Tibial nerve (tissue), 4 donors: ENCODE measurements around the gene SAP30L. TPM values are rescaled to one million over a fixed set of nuclear protein-coding genes. Genes with fewer than 3 reads are reported as not detected.

Source experiments
- DNase-seq, 2 donors: peaks; one replicate each; pipeline ENCODE4 v3.0.0-alpha.2; 2019; ENCODE audit warnings: low spot score in 2 of 2
- H3K27ac ChIP-seq, 4 donors: fragments of 200-600 bp; sonication (generic) in 3 of 4; one replicate each; pipeline ENCODE4 v1.5.1; 2017 to 2019; ENCODE audit warnings: mild to moderate bottlenecking in 1 of 4
- H3K27me3 ChIP-seq, 2 donors: fragments of 200-600 bp; sonication (generic) in 1 of 2; one replicate each; pipeline versions ENCODE4 v1.5.1 to v1.6.0; 2017 to 2019
- H3K36me3 ChIP-seq, 3 donors: fragments of 200-600 bp; sonication (generic); one replicate each; pipeline ENCODE4 v1.5.1; 2018 to 2019
- H3K4me1 ChIP-seq, 4 donors: fragments of 200-600 bp; sonication (generic) in 3 of 4; one replicate each; pipeline ENCODE4 v1.5.1; 2017 to 2019
- H3K4me3 ChIP-seq, 4 donors: fragments of 200-600 bp; sonication (generic) in 3 of 4; one replicate each; pipeline ENCODE4 v1.5.1; 2017 to 2019; ENCODE audit warnings: mild to moderate bottlenecking in 1 of 4, moderate library complexity in 1 of 4
- H3K9me3 ChIP-seq, 4 donors: fragments of 200-600 bp; sonication (generic) in 3 of 4; one replicate each; pipeline ENCODE4 v1.5.1; 2017 to 2019
- CTCF ChIP-seq, 5 experiments: fragments of 200-600 bp in 3 of 5; fragments of 450-650 bp in 2 of 5; sonication (generic) in 3 of 5; IDR thresholded peaks; one replicate each; pipeline ENCODE4 v1.5.1; 2016 to 2019; ENCODE audit warnings: antibody characterized with exemption in 5 of 5, mild to moderate bottlenecking in 3 of 5, moderate library complexity in 2 of 5
- EP300 ChIP-seq, 2 donors: sonication (generic); formaldehyde crosslinking; IDR thresholded peaks; one replicate each; pipeline ENCODE4 v1.6.1; 2017; ENCODE audit warnings: antibody characterized with exemption in 2 of 2, mild to moderate bottlenecking in 1 of 2
- POLR2A ChIP-seq, 2 donors: fragments of 450-650 bp; IDR thresholded peaks; one replicate each; pipeline ENCODE4 v1.6.1; 2017; ENCODE audit warnings: antibody characterized with exemption in 2 of 2, mild to moderate bottlenecking in 2 of 2, moderate library complexity in 2 of 2
- WGBS, 2 donors: methylation state at CpG; one replicate each; pipeline ENCODE4 v1.1.5; 2018; 5-methylcytosine and 5-hydroxymethylcytosine counted together
- total RNA-seq, 4 donors: library from RNA; depleted of rRNA; stranded (reverse); fragments of >200 nt; gene quantifications; one replicate each; pipeline ENCODE4 v1.1.0, GENCODE V29; 2016

SAP30L gene
- total RNA-seq, 4 donors from 2014 or later: 30.0 to 60.5 (median 38.6) TPM

DNA sequence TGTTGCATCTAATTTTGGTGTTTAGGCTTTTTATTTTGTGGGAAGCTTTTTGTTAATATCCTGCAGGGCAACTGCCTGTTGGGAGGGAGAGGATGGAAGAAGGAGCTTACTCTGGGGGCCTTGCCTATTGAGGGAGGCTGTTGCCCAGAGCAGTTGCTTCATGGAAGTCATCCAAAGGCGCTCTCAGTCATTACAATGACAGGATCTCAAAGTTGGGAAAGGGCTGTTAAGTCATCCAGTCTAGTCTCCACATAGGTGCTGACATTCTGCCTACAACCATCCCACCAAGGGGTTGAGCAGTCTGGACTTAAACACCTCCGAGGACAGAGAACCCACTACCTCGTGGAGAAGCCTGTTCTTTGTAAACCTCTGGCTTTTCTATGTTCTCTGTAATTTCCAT lies 13.2 kb downstream of the SAP30L start:
- 71 to 77% methylated on average over 3 of the region's 3 CpGs for WGBS, 2 donors
- DNase-seq: no peak
- H3K9me3 ChIP-seq: no peaks in the 10 kb centered on the region
- H3K27ac ChIP-seq: no peak overlapping the region
- H3K36me3 ChIP-seq: peaks cover 0 to 80% (median 3%) of the 10 kb centered on the region in 3 donors
- no peaks in the 10 kb centered on the region for H3K4me1 ChIP-seq
- no peak overlapping the region for H3K4me3 ChIP-seq
- no peaks in the 10 kb centered on the region for H3K27me3 ChIP-seq
- TF ChIP-seq EP300 (IDR thresholded peaks at IDR 0.05): no peak

GRCh38 chr5:154460172-154460571 lies 14.4 kb downstream of the SAP30L start:
- 91 to 92% methylated on average over 4 of the region's 4 CpGs for WGBS, 2 donors

GRCh38 chr5:154461531-154461930 lies 15.7 kb downstream of the SAP30L start:
- DNase-seq: no peak
- WGBS, 2 donors: 59 to 75% methylated on average over 6 of the region's 6 CpGs
- no peaks in the 10 kb centered on the region for H3K9me3 ChIP-seq

More at GRCh38 chr5:154460172-154460571, 14.4 kb downstream of the SAP30L start:
- Histone ChIP-seq H3K27me3 (no peaks in the 10 kb centered on the region), H3K36me3 (peaks cover 0 to 68% (median 3%) of the 10 kb centered on the region in 3 donors), H3K4me1 (no peaks in the 10 kb centered on the region), H3K27ac (no peak overlapping the region), H3K9me3 (no peaks in the 10 kb centered on the region), H3K4me3 (no peak overlapping the region)
- DNase-seq: no peak
- no peak for TF ChIP-seq POLR2A (IDR thresholded peaks at IDR 0.05)
- no peak for TF ChIP-seq EP300 (IDR thresholded peaks at IDR 0.05)
- no peak for TF ChIP-seq CTCF (IDR thresholded peaks at IDR 0.05)

DNA sequence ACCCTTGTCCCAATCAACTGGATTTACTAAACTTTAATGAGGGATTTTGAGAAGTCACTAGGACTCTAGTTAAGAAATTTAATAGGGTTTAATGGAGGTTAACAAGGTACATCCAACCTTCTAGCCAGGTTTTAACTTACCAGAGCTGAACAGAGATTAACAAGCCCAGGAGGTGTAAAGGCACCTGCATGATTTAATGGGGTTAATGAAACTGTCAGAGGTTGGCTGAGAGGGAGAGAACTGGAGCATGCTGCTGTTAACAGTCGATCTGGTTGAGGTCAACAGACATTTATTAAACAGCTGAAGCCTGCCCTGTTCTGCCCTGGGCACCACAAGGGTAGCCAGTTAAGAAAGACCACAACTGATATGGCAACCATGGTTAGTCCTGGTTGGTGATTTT lies 18.6 kb downstream of the SAP30L start:
- no peak overlapping the region for H3K4me3 ChIP-seq
- 30 to 45% methylated on average over 1 of the region's 1 CpG for WGBS, 2 donors
- TF ChIP-seq POLR2A (IDR thresholded peaks at IDR 0.05) (no peak), EP300 (IDR thresholded peaks at IDR 0.05) (no peak), CTCF (IDR thresholded peaks at IDR 0.05) (no peak)
- no peaks in the 10 kb centered on the region for H3K4me1 ChIP-seq
- no peak overlapping the region for H3K27ac ChIP-seq
- H3K9me3 ChIP-seq: no peaks in the 10 kb centered on the region
- no peak for DNase-seq
- H3K27me3 ChIP-seq: peaks cover 0 to 11% of the 10 kb centered on the region in 2 donors
- peaks cover 0 to 26% (median 0%) of the 10 kb centered on the region in 3 donors for H3K36me3 ChIP-seq

More at GRCh38 chr5:154461531-154461930, 15.7 kb downstream of the SAP30L start:
- TF ChIP-seq EP300 (IDR thresholded peaks at IDR 0.05) (no peak), POLR2A (IDR thresholded peaks at IDR 0.05) (no peak), CTCF (IDR thresholded peaks at IDR 0.05) (no peak)
- Histone ChIP-seq H3K27ac (no peak overlapping the region), H3K36me3 (peaks cover 0 to 54% (median 0%) of the 10 kb centered on the region in 3 donors), H3K4me3 (no peak overlapping the region), H3K4me1 (no peaks in the 10 kb centered on the region), H3K27me3 (no peaks in the 10 kb centered on the region)

DNA sequence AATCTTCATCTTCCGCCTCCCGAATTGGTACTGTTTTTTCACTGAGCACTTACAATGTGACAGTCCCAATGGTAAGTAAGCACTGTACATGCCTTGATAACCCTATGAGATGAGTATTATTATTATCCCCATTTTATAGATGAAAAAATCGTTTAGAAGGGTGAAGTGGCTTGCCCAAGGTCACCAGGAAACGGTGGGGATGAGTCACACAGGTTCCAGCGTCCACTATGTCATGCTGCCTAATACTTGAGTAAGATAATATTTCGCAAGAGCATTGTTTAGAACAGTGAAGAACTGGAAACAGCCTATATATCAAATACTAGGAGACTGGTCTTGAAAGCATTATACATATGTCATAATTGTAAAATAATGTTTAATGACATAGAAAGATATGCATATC lies 19.4 kb downstream of the SAP30L start:
- Histone ChIP-seq H3K27ac (no peak overlapping the region), H3K4me3 (no peak overlapping the region), H3K4me1 (no peaks in the 10 kb centered on the region), H3K36me3 (peaks cover 0 to 26% (median 0%) of the 10 kb centered on the region in 3 donors), H3K9me3 (no peaks in the 10 kb centered on the region), H3K27me3 (peaks cover 0 to 17% of the 10 kb centered on the region in 2 donors)
- DNase-seq: no peak
- TF ChIP-seq CTCF (IDR thresholded peaks at IDR 0.05): no peak
- no peak for TF ChIP-seq POLR2A (IDR thresholded peaks at IDR 0.05)
- TF ChIP-seq EP300 (IDR thresholded peaks at IDR 0.05): no peak
- 67 to 82% methylated on average over 6 of the region's 6 CpGs for WGBS, 2 donors

DNA sequence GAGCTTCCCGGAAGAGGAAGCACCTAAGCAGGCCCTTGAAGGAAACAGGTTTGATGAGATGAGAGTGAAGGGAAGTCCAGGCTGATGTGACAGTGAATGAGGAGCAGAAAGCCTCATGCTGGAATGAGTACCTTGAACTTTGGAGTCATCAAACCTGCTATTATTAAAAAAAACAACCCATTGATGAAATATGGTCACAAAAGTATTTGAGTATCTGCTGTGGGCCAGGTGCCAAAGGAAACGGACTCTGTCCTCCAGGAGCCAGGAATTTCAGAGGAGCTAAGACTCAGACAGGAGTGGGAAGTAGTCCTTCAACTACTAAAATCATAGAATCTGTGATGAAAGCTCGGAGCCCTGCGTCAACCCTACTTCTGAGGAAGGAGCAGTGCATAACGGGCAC lies 20.4 kb downstream of the SAP30L start:
- no peak overlapping the region for H3K27ac ChIP-seq
- H3K9me3 ChIP-seq: no peaks in the 10 kb centered on the region
- no peak for DNase-seq
- TF ChIP-seq POLR2A (IDR thresholded peaks at IDR 0.05): no peak
- no peak for TF ChIP-seq CTCF (IDR thresholded peaks at IDR 0.05)
- no peak for TF ChIP-seq EP300 (IDR thresholded peaks at IDR 0.05)
- H3K4me1 ChIP-seq: peaks cover 0 to 5% (median 0%) of the 10 kb centered on the region in 4 donors
- peaks cover 0 to 20% (median 0%) of the 10 kb centered on the region in 3 donors for H3K36me3 ChIP-seq
- 73 to 75% methylated on average over 5 of the region's 5 CpGs for WGBS, 2 donors
- no peak overlapping the region for H3K4me3 ChIP-seq
- H3K27me3 ChIP-seq: peaks cover 0 to 27% of the 10 kb centered on the region in 2 donors
